Measurements from ENCODE around the gene PHB1.

The PHB1 gene

GRCh38 chr17:49450181-49450580 lies 35.5 kb upstream of the PHB1 start:
- DNase-seq (ENCODE audit: low read depth, low spot score): no peak
- no peak overlapping the region for H3K4me3 ChIP-seq (ENCODE audit: low read depth, low read length)
- in situ Hi-C loops (cut with HindIII; ENCODE audit: low sequenced_read_pairs): no loop called here
- TF ChIP-seq, protein P1, sequence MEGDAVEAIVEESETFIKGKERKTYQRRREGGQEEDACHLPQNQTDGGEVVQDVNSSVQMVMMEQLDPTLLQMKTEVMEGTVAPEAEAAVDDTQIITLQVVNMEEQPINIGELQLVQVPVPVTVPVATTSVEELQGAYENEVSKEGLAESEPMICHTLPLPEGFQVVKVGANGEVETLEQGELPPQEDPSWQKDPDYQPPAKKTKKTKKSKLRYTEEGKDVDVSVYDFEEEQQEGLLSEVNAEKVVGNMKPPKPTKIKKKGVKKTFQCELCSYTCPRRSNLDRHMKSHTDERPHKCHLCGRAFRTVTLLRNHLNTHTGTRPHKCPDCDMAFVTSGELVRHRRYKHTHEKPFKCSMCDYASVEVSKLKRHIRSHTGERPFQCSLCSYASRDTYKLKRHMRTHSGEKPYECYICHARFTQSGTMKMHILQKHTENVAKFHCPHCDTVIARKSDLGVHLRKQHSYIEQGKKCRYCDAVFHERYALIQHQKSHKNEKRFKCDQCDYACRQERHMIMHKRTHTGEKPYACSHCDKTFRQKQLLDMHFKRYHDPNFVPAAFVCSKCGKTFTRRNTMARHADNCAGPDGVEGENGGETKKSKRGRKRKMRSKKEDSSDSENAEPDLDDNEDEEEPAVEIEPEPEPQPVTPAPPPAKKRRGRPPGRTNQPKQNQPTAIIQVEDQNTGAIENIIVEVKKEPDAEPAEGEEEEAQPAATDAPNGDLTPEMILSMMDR (IDR thresholded peaks at IDR 0.05; ENCODE audit: low read depth, low read length): no peak

DNA sequence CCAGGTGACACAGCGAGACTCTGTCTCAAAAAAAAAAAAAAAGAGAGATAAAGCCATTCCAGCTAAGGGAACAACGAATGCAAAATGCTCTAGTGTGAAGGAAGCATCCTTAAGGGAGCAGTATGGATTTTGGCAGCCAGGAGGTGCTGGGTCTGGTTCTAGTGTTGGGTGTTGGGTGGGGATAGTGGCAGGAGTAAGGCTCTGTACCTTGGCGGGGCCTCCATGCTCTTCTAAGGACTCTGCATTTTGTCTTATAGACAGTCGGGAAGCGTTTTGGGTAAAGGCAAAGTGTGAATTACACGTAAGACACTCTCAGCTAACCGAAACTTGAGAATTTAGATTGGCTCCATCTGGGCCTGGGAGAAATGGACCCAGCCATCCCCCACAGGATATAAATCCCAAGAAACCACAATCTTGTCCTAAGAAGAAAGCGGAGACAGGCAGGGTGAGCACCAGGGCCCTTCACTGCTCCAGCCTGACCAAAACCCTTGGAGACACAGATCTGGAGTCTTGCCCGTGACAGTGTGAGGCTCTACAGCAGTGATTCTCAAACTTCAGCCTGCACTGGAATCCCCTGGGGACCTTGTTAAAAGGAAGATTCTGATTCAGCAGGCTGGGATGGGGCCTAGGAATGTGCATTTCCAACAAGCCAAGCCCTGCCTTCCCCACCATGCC lies 33.1 kb upstream of the PHB1 start:
- in situ Hi-C loops (cut with HindIII; ENCODE audit: low sequenced_read_pairs): no loop called here
- TF ChIP-seq, protein P1 (IDR thresholded peaks at IDR 0.05; ENCODE audit: low read depth, low read length): no peak
- DNase-seq (ENCODE audit: low read depth, low spot score): no peak
- H3K4me3 ChIP-seq (ENCODE audit: low read depth, low read length): no peak overlapping the region

- H3K4me3 ChIP-seq (ENCODE audit: low read depth, low read length): no peak overlapping the region
- TF ChIP-seq, protein P1 (IDR thresholded peaks at IDR 0.05; ENCODE audit: low read depth, low read length): no peak
- DNase-seq (ENCODE audit: low read depth, low spot score): no peak
- in situ Hi-C loops (cut with HindIII; ENCODE audit: low sequenced_read_pairs): no loop called here
Observed at GRCh38 chr17:49445591-49445990, 30.9 kb upstream of the PHB1 start.

- in situ Hi-C loops (cut with HindIII; ENCODE audit: low sequenced_read_pairs): no loop called here
- no peak overlapping the region for H3K4me3 ChIP-seq (ENCODE audit: low read depth, low read length)
- DNase-seq (ENCODE audit: low read depth, low spot score): no peak
- TF ChIP-seq, protein P1 (IDR thresholded peaks at IDR 0.05; ENCODE audit: low read depth, low read length): no peak
Observed at GRCh38 chr17:49444384-49444783, 29.7 kb upstream of the PHB1 start.

GRCh38 chr17:49443862-49444261 lies 29.2 kb upstream of the PHB1 start:
- DNase-seq (ENCODE audit: low read depth, low spot score): peak; percentile 29
- no peak overlapping the region for H3K4me3 ChIP-seq (ENCODE audit: low read depth, low read length)
- in situ Hi-C loops (cut with HindIII; ENCODE audit: low sequenced_read_pairs): no loop called here
- TF ChIP-seq, protein P1 (IDR thresholded peaks at IDR 0.05; ENCODE audit: low read depth, low read length): no peak

DNA sequence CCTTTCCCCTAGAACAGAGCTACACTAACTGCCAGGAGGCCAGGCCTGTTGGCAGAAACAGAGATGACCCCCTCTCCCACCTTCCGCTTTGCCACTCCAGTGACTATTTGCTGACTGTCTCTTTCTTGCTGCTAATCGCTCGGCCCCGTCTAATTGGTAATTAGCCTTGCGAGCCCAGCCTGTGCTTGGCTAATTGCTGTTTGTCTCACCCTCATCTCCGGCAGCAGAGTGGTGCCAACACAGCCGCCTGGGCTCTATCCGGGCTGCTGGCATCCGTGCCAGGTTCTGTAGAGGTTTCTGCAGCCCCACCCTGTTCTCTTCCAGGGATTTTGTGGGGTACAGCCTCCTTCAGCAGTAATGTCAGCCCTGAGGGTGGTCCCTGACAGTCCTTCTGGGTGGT lies 27.4 kb upstream of the PHB1 start:
- no peak overlapping the region for H3K4me3 ChIP-seq (ENCODE audit: low read depth, low read length)
- TF ChIP-seq, protein P1 (IDR thresholded peaks at IDR 0.05; ENCODE audit: low read depth, low read length): no peak
- DNase-seq (ENCODE audit: low read depth, low spot score): no peak
- in situ Hi-C loops (cut with HindIII; ENCODE audit: low sequenced_read_pairs): no loop called here
